Left colon (tissue), 2 donors: Measurements from ENCODE around the gene CCDC90B. TPM values are rescaled to one million over a fixed set of nuclear protein-coding genes. Genes with fewer than 3 reads are reported as not detected.

Experiments used
- ATAC-seq: fragments of 200-7000 bp; cut with Tn5 transposase; one replicate; pipeline ENCODE4 v1.9.1; 2020; ENCODE audit warnings: mild to moderate bottlenecking, moderate library complexity
- DNase-seq, 2 donors: peaks; one replicate each; pipeline ENCODE4 v3.0.0-alpha.2; 2020
- intact Hi-C, 2 donors: fragments of 100-400 bp; cut with DNase I in 1 of 2; cut with micrococcal nuclease in 1 of 2; formaldehyde crosslinking; loops; one replicate each; pipeline versions ENCODE4 v1.11.2 to v1.14.0; 2022; cut with DNase I, micrococcal nuclease
- total RNA-seq, 2 donors: library from RNA; stranded (reverse); fragmentation: NEBNext Ultra II Directional; extraction: Animal tissue kit (Norgen Biotek cat#: 25700); gene quantifications; one replicate each; pipeline ENCODE4 v1.2.1, GENCODE V29; 2021
- donor health status: DM: no; HTN: no; CAD: no.
- donor health status: DM: yes; HTN: yes; CAD: no.

Gene CCDC90B
- total RNA-seq, 2 donors from 2014 or later = 20.0 to 26.0 TPM

DNA sequence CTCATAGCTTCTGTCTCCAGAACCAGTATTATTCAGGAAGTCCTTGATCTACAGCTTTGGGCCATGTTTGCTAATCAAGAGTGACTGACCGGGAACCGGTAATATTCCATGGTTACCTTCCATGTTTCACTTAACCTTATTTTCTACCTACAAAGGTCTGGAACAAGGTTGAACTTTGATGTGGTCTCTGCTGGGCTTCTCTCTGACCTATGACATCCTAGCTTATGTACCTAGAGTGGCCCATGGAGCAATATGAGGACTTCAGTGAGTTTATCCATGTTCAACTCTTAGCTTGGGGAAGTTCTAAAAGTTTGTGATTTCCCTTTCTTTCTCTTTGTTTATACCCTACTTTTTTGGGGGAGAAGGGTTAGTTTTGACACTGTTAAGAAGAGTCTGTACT lies 33.2 kb downstream of the CCDC90B start:
- DNase-seq = no peak
- ATAC-seq = no peak
- intact Hi-C loops = loop anchor here in 1 of 2 donors (10.0 kb wide), 1 partner anchor 348 kb away; the partner anchor contains the start of genes DDIAS and PRCP

DNA sequence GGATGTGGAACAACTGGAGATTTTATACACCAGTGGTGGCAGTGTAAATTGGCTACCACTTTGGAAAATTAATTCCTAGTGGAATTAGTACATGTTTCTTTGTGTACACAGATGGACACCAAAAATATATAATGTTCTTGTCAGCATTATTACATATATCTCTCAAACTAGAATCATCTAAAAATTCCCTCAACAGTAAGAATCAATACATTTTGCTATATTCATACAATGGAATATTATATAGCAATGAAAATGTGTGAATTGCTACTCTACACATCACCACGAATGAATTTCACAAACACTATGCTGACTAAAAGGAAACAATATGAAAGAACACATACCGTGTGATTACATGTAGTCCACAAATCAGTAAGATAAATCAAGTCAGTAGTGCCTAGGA lies 33.9 kb downstream of the CCDC90B start:
- ATAC-seq = no peak
- intact Hi-C loops = loop anchor here in 1 of 2 donors (10.0 kb wide), 1 partner anchor 347 kb away; the partner anchor contains the start of genes DDIAS and PRCP
- no peak for DNase-seq

DNA sequence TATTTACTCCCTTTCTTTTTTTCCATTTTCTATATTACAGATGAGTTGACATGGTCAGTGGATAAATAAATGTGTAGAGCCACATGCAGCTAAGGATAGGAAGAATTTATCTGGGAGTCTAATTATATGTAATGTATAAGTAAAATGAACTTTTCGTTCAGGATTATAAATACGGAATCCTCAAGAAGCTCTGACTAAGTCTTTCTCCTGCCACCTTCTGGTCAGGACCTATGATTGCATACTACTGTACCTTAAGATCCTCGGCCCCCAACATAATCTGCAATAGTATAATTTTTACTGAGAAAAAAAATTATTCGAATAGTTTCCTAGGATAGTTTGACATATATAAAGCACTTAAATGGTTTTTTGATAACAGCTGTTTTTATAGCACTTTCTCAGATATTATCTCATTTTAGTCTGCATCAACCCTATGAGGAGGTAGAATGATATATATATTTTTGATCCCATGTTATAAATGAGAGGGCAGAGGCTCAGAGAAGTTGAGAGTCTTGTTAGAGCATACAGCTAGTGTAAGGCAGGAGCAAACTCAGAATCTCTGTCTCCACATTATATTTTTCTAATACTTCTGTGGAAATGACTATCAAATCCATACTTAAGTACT lies 36.1 kb downstream of the CCDC90B start:
- ATAC-seq (peak; percentile 74), DNase-seq (no peak)
- intact Hi-C loops = loop anchor here in 1 of 2 donors (10.0 kb wide), 1 partner anchor 345 kb away; the partner anchor contains the start of genes DDIAS and PRCP

DNA sequence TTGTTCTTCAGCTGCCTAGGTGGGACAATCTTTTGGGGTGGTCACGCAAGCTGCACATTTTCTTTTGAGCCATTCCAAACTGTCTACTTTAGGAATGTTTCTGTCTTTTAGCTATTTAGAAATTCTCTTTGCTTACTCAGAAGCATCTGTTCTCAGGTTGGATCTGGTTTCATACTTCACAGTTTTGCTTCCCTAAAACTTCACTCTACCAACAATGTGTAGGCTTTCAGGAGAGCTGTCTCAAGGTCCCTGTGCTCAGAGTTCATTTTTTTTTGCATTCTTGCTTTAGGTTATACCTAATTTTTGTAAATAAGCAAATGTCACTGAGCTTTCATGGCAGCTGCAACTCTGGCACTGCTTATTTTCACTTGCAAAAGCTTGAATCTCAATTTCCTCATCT lies 36.7 kb downstream of the CCDC90B start:
- intact Hi-C loops = no loop called here
- ATAC-seq (no peak), DNase-seq (no peak)

DNA sequence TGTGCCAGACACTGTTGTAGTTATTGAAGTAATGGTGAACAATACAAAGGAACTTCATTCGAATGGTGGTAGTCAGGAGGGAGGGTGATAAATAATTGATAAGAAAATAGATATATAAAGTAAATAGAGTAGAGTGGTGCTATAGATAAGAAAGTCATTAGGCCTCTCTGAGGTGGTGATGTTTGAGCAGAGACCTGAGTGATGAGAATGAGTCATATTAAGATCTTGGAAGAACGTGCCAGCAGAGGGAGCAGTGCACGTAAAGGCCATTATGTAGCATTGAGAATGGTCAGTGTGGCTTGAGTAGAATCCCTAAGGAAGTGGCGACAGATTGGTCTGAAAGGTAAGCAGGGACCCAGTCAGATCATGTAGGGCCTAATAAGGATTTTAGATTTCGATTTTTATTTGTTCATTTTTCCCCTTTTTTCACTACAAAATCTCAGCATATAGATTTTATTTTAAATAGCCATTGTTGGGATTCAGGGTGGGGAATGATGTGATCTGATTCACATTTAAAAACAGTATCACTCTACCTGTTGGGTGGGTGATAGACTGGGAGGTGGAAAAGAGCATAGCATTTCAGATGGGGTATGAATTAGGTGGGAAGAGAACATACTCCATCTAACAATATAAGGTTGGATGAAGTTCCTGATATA lies 44.7 kb downstream of the CCDC90B start:
- DNase-seq = peak in 1 of 2 donors; percentile 73
- intact Hi-C loops = no loop called here
- peak; percentile 93 for ATAC-seq

DNA sequence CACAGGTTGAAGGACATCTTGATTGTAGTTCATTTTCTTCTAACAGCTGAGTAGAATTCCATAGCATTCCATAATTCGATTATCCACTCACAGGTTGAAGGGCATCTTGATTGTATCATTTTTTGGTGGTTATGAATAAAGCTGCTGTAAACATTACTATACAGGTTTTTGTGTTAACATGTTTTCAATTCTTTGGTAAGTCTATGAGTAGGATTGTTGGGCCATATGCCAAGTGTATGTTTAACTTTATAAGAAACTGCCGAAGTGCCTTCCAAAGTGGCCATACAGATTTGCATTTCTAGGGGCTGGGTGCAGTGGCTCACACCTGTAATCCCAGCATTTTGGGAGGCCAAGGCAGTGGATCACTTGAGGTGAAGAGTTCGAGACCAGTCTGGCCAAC lies 48.1 kb downstream of the CCDC90B start:
- no peak for DNase-seq
- ATAC-seq = no peak
- intact Hi-C loops = no loop called here

DNA sequence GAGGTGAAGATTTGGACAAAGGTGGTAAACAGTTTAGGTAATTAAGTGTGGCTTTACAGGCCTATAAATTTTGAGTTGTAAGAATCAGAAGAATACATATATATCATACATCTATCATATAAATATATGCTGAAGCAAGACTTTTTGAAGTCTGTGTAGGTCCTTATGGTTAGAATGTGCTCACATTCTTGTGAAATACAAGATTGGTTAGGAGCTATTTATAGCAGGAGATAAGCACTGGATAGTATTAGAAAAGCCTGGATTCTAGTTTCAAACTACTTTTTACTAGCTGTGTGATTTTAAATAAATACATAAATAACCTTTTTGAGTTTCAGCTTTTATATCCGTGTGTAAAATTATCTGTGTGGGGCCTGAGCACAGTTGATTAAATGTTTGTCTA lies 50.3 kb downstream of the CCDC90B start:
- DNase-seq (no peak), ATAC-seq (no peak)
- intact Hi-C loops = no loop called here

DNA sequence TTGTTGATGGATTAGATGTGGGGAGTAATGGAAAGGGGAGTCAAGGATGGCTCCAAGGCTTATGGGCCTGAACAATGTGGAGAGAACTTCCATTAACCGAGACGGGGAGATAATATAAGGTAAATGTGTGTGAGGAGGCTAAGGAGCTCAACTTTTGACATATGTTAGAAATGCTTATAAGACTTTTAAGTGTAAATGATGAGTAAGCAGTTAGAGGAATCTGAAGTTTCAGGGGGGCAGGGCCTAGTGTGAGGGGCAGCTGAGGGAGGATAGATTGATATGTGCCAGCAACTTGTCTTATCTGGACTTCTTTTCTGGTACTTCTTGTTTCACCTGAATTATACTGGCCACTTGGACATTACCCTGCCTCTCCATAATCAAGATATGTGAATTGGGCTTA lies 62.7 kb downstream of the CCDC90B start:
- no peak for ATAC-seq
- intact Hi-C loops = no loop called here

DNA sequence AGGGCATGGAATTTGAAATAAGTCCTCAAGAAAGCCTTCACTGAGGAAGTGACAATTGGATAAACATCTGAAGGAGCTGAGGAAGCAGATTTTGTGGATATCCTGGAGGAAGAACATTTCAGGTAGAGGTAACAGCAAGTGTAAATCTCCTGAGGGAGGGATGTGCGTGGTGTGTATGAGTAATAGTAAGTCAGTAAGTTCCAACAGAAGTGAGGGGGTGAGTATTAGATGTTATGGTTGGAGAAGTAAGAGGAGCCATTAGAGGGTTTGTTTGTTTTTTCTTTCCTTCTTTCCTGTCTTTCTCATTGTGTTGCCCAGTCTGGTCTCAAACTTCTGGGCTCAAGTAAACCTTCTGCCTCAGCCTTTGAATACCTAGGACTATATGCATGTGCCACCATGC lies 63.7 kb downstream of the CCDC90B start:
- DNase-seq = no peak
- no peak for ATAC-seq
- intact Hi-C loops = no loop called here

More for the DNA sequence above, 62.7 kb downstream of the CCDC90B start:
- DNase-seq = no peak

DNA sequence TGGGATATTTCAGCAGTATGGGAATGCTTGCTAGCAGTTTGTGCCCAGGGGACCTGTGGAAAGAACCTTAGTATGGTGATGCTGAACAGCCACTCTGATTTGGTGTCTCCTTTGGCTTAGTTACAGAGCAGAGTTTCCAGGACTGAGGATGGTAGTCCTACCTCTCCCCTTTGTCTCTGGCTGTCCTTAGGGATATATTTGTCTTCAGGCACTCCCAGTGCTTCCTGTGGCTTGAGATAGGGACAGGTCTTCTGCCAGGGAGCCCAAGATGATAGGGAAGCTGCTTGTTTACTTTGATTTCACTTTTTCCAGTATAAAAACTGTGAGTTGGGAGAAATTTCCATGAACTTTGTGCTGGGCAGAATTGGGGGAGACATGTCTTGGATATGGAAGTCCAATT lies 64.5 kb downstream of the CCDC90B start:
- no peak for DNase-seq
- ATAC-seq = no peak
- intact Hi-C loops = no loop called here

DNA sequence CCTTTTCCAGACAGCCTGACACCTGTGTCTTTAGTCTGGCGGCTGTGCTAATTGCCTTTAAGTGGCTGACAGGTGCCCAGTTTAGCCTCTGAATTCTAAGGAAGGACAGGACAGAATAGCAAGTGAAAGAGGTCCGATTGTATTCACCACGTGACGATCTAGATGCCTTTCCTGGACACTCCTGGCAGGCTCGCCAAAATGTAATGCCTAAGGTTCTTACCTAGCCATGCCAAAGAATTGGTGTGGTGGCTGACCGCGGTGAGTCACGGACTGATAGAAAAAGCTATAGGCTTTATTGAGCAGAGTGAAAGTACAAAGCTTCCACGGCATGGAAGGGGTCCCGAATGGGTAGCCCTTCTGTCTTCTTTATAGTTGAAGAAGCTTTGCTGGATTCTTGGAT lies 65.9 kb downstream of the CCDC90B start:
- intact Hi-C loops = no loop called here
- no peak for ATAC-seq
- no peak for DNase-seq

DNA sequence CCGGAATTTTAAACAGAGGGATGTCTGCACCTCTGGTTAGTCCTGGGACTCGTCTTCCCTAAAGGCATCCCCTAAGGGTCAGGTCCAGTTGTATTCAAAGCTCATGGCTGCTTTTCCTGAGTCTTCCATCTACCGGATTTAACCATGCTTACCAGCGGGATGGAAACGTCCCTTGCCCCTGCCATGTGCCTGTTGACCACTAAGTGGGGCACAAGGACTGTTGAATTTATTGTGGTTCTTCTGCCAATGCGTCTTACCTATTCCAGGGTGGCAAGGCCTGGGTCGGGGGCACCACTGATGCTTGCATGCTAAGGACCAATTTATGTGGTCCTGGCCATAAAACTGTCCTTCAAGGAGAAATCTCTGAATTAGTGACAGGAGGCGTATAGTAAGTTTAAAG lies 67.1 kb downstream of the CCDC90B start:
- intact Hi-C loops = no loop called here

More for the DNA sequence above, 67.1 kb downstream of the CCDC90B start:
- ATAC-seq (no peak), DNase-seq (no peak)

Other genes starting within 250 kb of the CCDC90B start
- 10 to 100 TPM in 1 of 2 donors, 1 to 10 TPM in 1; 5.9 to 24.3 TPM for gene RAB30, start 214.5 kb downstream of the CCDC90B start, total RNA-seq
- 10 to 100 TPM; 50.7 to 52.0 TPM for gene PCF11, start 129.2 kb downstream of the CCDC90B start, total RNA-seq
- 1 to 10 TPM; 7.2 to 8.6 TPM for gene ANKRD42, start 92.7 kb downstream of the CCDC90B start, total RNA-seq